HEK293 (cell line): ENCODE measurements around the gene PIK3C2G.

Experiments
- CTCF ChIA-PET: fragments of 350-600 bp; formaldehyde crosslinking; extraction: SDS; loops from one replicate; lab custom pipeline; 2021; ENCODE audit warnings: antibody characterized with exemption; lab: Yijun Ruan, JAX
- POLR2A ChIA-PET: fragments of 300-600 bp; formaldehyde crosslinking; extraction: SDS; loops from one replicate; lab custom pipeline; 2020; ENCODE audit warnings: antibody characterized with exemption, inconsistent platforms; lab: Yijun Ruan, JAX
- H3K27ac ChIP-seq: fragments of 200-500 bp; sonication (Bioruptor generic); 2 replicates; pipeline ENCODE4 v1.5.1; 2014; ENCODE audit warnings: low read depth, low read length, control low read depth, inconsistent platforms; ENCODE audit errors: extremely low read depth
- H3K36me3 ChIP-seq, 2 experiments: fragments of 200-500 bp in 1 of 2; sonication (Bioruptor generic) in 1 of 2; 1 replicate in 1 of 2; 2 replicates in 1 of 2; pipeline ENCODE4 v1.5.1; 2014 to 2017; ENCODE audit warnings: inconsistent platforms in 2 of 2, low read length in 2 of 2; ENCODE audit not compliant: control insufficient read depth in 2 of 2, insufficient read depth in 1 of 2
- H3K4me1 ChIP-seq: fragments of 200-500 bp; sonication (Bioruptor generic); 2 replicates; pipeline ENCODE4 v1.5.1; 2014; ENCODE audit warnings: mild to moderate bottlenecking, low read length, inconsistent platforms; ENCODE audit not compliant: control insufficient read depth, insufficient read depth
- H3K4me3 ChIP-seq: 2 replicates; pipeline ENCODE4 v1.5.1; 2011; ENCODE audit warnings: low read depth, mild to moderate bottlenecking, control low read depth, low read length, moderate library complexity
- H3K9me3 ChIP-seq: fragments of 200-500 bp; sonication (Bioruptor generic); 2 replicates; pipeline ENCODE4 v1.5.1; 2014; ENCODE audit warnings: low read depth, low read length, inconsistent platforms; ENCODE audit not compliant: control insufficient read depth, insufficient read depth
- CTCF ChIP-seq: fragments of 450-650 bp; formaldehyde crosslinking; IDR thresholded peaks from 2 replicates; pipeline ENCODE4 v1.5.1; 2016; ENCODE audit warnings: missing biosample characterization, missing genetic modification characterization
- ELK4 ChIP-seq: IDR thresholded peaks from 2 replicates; pipeline ENCODE4 v1.6.1; 2011; ENCODE audit warnings: mild to moderate bottlenecking, low read depth, low read length, borderline replicate concordance
- GFI1B ChIP-seq: fragments of 450-650 bp; formaldehyde crosslinking; IDR thresholded peaks from 2 replicates; pipeline ENCODE4 v1.5.1; 2016; ENCODE audit warnings: missing biosample characterization, missing genetic modification characterization
- ZBTB17 ChIP-seq: fragments of 450-650 bp; formaldehyde crosslinking; IDR thresholded peaks from 2 replicates; pipeline ENCODE4 v1.5.1; 2016; ENCODE audit warnings: missing biosample characterization, missing genetic modification characterization
- ZBTB20 ChIP-seq: fragments of 450-650 bp; formaldehyde crosslinking; IDR thresholded peaks from 2 replicates; pipeline ENCODE4 v1.5.1; 2016; ENCODE audit warnings: missing biosample characterization, missing genetic modification characterization
- ZBTB48 ChIP-seq: fragments of 450-650 bp; formaldehyde crosslinking; IDR thresholded peaks from 2 replicates; pipeline ENCODE4 v1.5.1; 2016; ENCODE audit warnings: missing biosample characterization, missing genetic modification characterization
- ZEB2 ChIP-seq: fragments of 450-650 bp; formaldehyde crosslinking; IDR thresholded peaks from 2 replicates; pipeline ENCODE4 v1.5.1; 2016; ENCODE audit warnings: missing biosample characterization, missing genetic modification characterization
- ZNF146 ChIP-seq: fragments of 450-650 bp; formaldehyde crosslinking; IDR thresholded peaks from 2 replicates; pipeline ENCODE4 v1.5.1; 2016; ENCODE audit warnings: missing biosample characterization, missing genetic modification characterization
- ZNF175 ChIP-seq: fragments of 450-650 bp; formaldehyde crosslinking; IDR thresholded peaks from 2 replicates; pipeline ENCODE4 v1.5.1; 2016; ENCODE audit warnings: missing biosample characterization, missing genetic modification characterization
- ZNF221 ChIP-seq: fragments of 450-650 bp; formaldehyde crosslinking; IDR thresholded peaks from 2 replicates; pipeline ENCODE4 v1.5.1; 2017; ENCODE audit warnings: missing biosample characterization, missing genetic modification characterization, borderline replicate concordance
- ZNF292 ChIP-seq: fragments of 450-650 bp; formaldehyde crosslinking; IDR thresholded peaks from 2 replicates; pipeline ENCODE4 v1.5.1; 2016; ENCODE audit warnings: low read depth, missing biosample characterization, missing genetic modification characterization, borderline replicate concordance
- ZNF350 ChIP-seq: fragments of 450-650 bp; formaldehyde crosslinking; IDR thresholded peaks from 2 replicates; pipeline ENCODE4 v1.5.0; 2017; ENCODE audit warnings: missing biosample characterization, mild to moderate bottlenecking, missing genetic modification characterization
- ZNF366 ChIP-seq: fragments of 450-650 bp; formaldehyde crosslinking; conservative IDR thresholded peaks from 2 replicates; pipeline ENCODE4 v1.5.1; 2016; ENCODE audit warnings: missing biosample characterization, missing genetic modification characterization
- ZNF416 ChIP-seq: fragments of 450-650 bp; formaldehyde crosslinking; IDR thresholded peaks from 2 replicates; pipeline ENCODE4 v1.5.1; 2016; ENCODE audit warnings: missing biosample characterization, missing genetic modification characterization
- ZNF423 ChIP-seq: fragments of 450-650 bp; formaldehyde crosslinking; IDR thresholded peaks from 2 replicates; pipeline ENCODE4 v1.5.1; 2016; ENCODE audit warnings: missing biosample characterization, missing genetic modification characterization
- ZNF654 ChIP-seq: fragments of 450-650 bp; formaldehyde crosslinking; IDR thresholded peaks from 2 replicates; pipeline ENCODE4 v1.5.1; 2016; ENCODE audit warnings: low read depth, missing biosample characterization, missing genetic modification characterization
- ZNF776 ChIP-seq: fragments of 450-650 bp; formaldehyde crosslinking; IDR thresholded peaks from 2 replicates; pipeline ENCODE4 v1.5.0; 2017; ENCODE audit warnings: missing biosample characterization, missing genetic modification characterization, borderline replicate concordance
- ZSCAN5A ChIP-seq: fragments of 450-650 bp; formaldehyde crosslinking; IDR thresholded peaks from 2 replicates; pipeline ENCODE4 v1.5.1; 2016; ENCODE audit warnings: missing biosample characterization, missing genetic modification characterization

Gene PIK3C2G

GRCh38 chr12:18313306-18313705, 52.0 kb downstream of the PIK3C2G start:
- POLR2A ChIA-PET: no interaction called here
- Histone ChIP-seq H3K4me3 (no peak overlapping the region), H3K36me3 (no peaks in the 10 kb centered on the region), H3K9me3 (no peaks in the 10 kb centered on the region), H3K4me1 (no peaks in the 10 kb centered on the region), H3K27ac (no peak overlapping the region)
- no peak for TF ChIP-seq ZNF423 (tag by site-specific recombination)
- no peak for TF ChIP-seq ZNF221 (tag by site-specific recombination)
- TF ChIP-seq ZBTB17 (tag by site-specific recombination): no peak
- no peak for TF ChIP-seq ZNF146 (tag by site-specific recombination)
- TF ChIP-seq CTCF: no peak
- no peak for TF ChIP-seq ELK4
- TF ChIP-seq ZNF416 (tag by site-specific recombination): no peak
- TF ChIP-seq GFI1B (tag by site-specific recombination): no peak
- TF ChIP-seq ZNF175 (tag by site-specific recombination): no peak
- no peak for TF ChIP-seq ZNF292 (tag by site-specific recombination)
- TF ChIP-seq ZNF366 (tag by site-specific recombination): no peak
- TF ChIP-seq ZNF350 (tag by site-specific recombination): no peak
- CTCF ChIA-PET: no interaction called here

GRCh38 chr12:18320036-18320617, 58.8 kb downstream of the PIK3C2G start:
- Histone ChIP-seq H3K36me3 (no peaks in the 10 kb centered on the region), H3K27ac (no peak overlapping the region), H3K4me3 (no peak overlapping the region), H3K4me1 (no peaks in the 10 kb centered on the region), H3K9me3 (no peaks in the 10 kb centered on the region)
- ChIA-PET POLR2A (no interaction called here), CTCF (interaction anchor here (0.5 to 4.3 kb wide), 22 partner anchors 10 to 1933 kb away, joined by 3 to 47 read pairs (median 4); partner anchors contain the start of gene PIK3C2G)
- TF ChIP-seq CTCF (0 out of 2 replicates have a peak, but pooled peaks have one; percentile 24), ZNF776 (tag by site-specific recombination) (no peak), ZNF654 (tag by site-specific recombination) (peak; percentile 35), ZBTB48 (tag by site-specific recombination) (0 out of 2 replicates have a peak, but pooled peaks have one; percentile 35)

- POLR2A ChIA-PET: no interaction called here
- TF ChIP-seq ZSCAN5A (tag by site-specific recombination) (no peak), ZNF221 (tag by site-specific recombination) (no peak), ZBTB20 (no peak), ZEB2 (tag by site-specific recombination) (no peak)
- Histone ChIP-seq H3K4me1 (no peaks in the 10 kb centered on the region), H3K9me3 (no peaks in the 10 kb centered on the region), H3K27ac (no peak overlapping the region), H3K36me3 (no peaks in the 10 kb centered on the region), H3K4me3 (no peak overlapping the region)
- CTCF ChIA-PET: interaction anchor here (0.5 to 4.3 kb wide), 13 partner anchors 11 to 778 kb away, joined by 3 to 47 read pairs (median 5); no protein-coding TSS in a partner anchor
These were observed 59.7 kb downstream of the PIK3C2G start for GRCh38 chr12:18320976-18321375.
